ENCODE measurements around the gene ADGRG3. TPM values are rescaled to one million over a fixed set of nuclear protein-coding genes. Genes with fewer than 3 reads are reported as not detected.

ADGRG3 gene
- total and polyA plus RNA-seq, 10 of the 15 experiments (the other 5 are each of a cell fraction or from before 2014, with no cell fraction given), result 0.10 to 0.11 (median 0.10) TPM; not detected in 7

DNA sequence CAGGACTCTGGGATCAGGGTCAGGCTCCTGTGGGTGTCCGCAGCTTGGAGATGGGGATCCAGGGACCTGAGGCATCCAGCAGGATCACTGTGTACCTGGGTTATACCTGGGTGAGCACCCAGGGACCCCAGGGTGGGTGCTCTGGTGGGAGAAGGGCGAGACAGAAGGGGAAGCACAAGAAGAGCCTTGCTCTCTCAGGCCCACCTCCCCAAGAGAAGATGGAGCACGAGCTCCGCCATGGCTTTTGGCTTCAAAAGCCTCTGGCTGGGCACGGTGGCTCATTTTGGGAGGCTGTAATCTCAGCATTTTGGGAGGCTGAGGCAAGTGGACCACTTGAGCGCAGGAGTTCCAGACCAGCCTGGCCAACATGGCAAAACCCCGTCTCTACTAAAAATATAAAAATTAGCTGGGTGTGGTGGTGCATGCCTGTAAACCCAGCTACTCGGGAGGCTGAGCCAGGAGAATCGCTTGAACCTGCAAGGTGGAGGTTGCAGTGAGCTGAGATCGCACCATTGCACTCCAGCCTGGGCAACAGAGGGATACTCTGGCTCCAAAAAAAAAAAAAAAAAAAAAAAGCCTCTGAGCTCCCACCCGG, 35.4 kb downstream of the ADGRG3 start:
- intact Hi-C loops (cut with micrococcal nuclease; ENCODE audit: unreplicated experiment) (no loop called here), in situ Hi-C loops (cut with MboI) (no loop called here)
- H3K79me2 ChIP-seq (ENCODE audit: control insufficient read depth, insufficient read depth, low read length), result no peaks in the 10 kb centered on the region
- TF ChIP-seq RCOR1 (conservative IDR thresholded peaks at IDR 0.05; ENCODE audit: low read depth, low read length) (no peak), ZZZ3 (IDR thresholded peaks at IDR 0.05; ENCODE audit: control insufficient read depth, insufficient read length, low read depth) (no peak), CHD4 (IDR thresholded peaks at IDR 0.05) (no peak), SP1 (IDR thresholded peaks at IDR 0.05; ENCODE audit: low read depth, low read length) (no peak), IRF4 (IDR thresholded peaks at IDR 0.05; ENCODE audit: low read depth, low read length) (no peak), REST (IDR thresholded peaks at IDR 0.05; ENCODE audit: low read depth, low read length) (no peak), RAD21 (IDR thresholded peaks at IDR 0.05; ENCODE audit: insufficient read depth, low read depth, low read length) (no peak), PAX5 (IDR thresholded peaks at IDR 0.05; ENCODE audit: borderline replicate concordance, low read depth, low read length) (no peak), HDAC6 (IDR thresholded peaks at IDR 0.05; ENCODE audit: unreplicated experiment) (no peak), FOXK2 (IDR thresholded peaks at IDR 0.05) (no peak)
- TF ChIP-seq, protein P1, sequence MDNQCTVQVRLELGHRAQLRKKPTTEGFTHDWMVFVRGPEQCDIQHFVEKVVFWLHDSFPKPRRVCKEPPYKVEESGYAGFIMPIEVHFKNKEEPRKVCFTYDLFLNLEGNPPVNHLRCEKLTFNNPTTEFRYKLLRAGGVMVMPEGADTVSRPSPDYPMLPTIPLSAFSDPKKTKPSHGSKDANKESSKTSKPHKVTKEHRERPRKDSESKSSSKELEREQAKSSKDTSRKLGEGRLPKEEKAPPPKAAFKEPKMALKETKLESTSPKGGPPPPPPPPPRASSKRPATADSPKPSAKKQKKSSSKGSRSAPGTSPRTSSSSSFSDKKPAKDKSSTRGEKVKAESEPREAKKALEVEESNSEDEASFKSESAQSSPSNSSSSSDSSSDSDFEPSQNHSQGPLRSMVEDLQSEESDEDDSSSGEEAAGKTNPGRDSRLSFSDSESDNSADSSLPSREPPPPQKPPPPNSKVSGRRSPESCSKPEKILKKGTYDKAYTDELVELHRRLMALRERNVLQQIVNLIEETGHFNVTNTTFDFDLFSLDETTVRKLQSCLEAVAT (IDR thresholded peaks at IDR 0.05), result no peak
- H3K36me3 ChIP-seq (ENCODE audit: control insufficient read depth in 2 of 2, insufficient read depth in 2 of 2, low read length in 1 of 2), result no peaks in the 10 kb centered on the region
- no peak overlapping the region for H3K27ac ChIP-seq (ENCODE audit: control insufficient read depth, insufficient read depth)
- H3K9ac ChIP-seq (ENCODE audit: control insufficient read depth, insufficient read depth, low read length), result no peak overlapping the region
- RAD21 ChIA-PET (ENCODE audit: unreplicated experiment), result interaction anchor here (0.6 kb wide), 1 partner anchor 420 kb away, joined by 3 read pairs; no protein-coding TSS in a partner anchor
- no peaks in the 10 kb centered on the region; a peak in 1 of 4 replicates for H3K27me3 ChIP-seq (replicated peaks in 1 of 2; ENCODE audit: control insufficient read depth in 2 of 2, insufficient read depth in 2 of 2, low read length in 1 of 2)
- H3K4me3 ChIP-seq, result no peak overlapping the region
- WGBS (ENCODE audit: insufficient coverage, insufficient replicate concordance, low lambda C conversion rate, missing lambda C conversion rate), result 54% methylated on average over 10 of the region's 11 CpGs
- ATAC-seq (no peak), FAIRE-seq (no peak), DNase-seq (ENCODE audit: low read depth, low spot score) (no peak)
- no peaks in the 10 kb centered on the region for H3K9me3 ChIP-seq (replicated peaks; ENCODE audit: control insufficient read depth, insufficient read depth, low read length)
- no peaks in the 10 kb centered on the region for H3K4me1 ChIP-seq (ENCODE audit: control insufficient read depth, insufficient read depth, low read length)
- CTCF ChIA-PET, result no interaction called here
- POLR2A ChIA-PET, result interaction anchor here (0.6 kb wide), 2 partner anchors 167 to 227 kb away, joined by 3 to 4 read pairs; no protein-coding TSS in a partner anchor
- no peak overlapping the region for H3K4me2 ChIP-seq (ENCODE audit: control insufficient read depth, insufficient read depth)
- no peak overlapping the region for H2AFZ ChIP-seq (ENCODE audit: control insufficient read depth, low read depth, low read length)
- BruUV-seq (replicated peaks), result no TSS peak
- SMC1A ChIA-PET (ENCODE audit: uncharacterized antibody, unreplicated experiment), result no interaction called here
- H4K20me1 ChIP-seq (ENCODE audit: control insufficient read depth, insufficient read depth), result no peaks in the 10 kb centered on the region
